GM18517 (cell line): Measurements from ENCODE around the gene U2AF2.

Experiments
- ATAC-seq: cut with Tn5 transposase; IDR thresholded peaks from one replicate; pipeline ENCODE4 v1.9.1; 2021; ENCODE audit warnings: mild to moderate bottlenecking, moderate library complexity; ENCODE audit not compliant: unreplicated experiment

Gene U2AF2

DNA sequence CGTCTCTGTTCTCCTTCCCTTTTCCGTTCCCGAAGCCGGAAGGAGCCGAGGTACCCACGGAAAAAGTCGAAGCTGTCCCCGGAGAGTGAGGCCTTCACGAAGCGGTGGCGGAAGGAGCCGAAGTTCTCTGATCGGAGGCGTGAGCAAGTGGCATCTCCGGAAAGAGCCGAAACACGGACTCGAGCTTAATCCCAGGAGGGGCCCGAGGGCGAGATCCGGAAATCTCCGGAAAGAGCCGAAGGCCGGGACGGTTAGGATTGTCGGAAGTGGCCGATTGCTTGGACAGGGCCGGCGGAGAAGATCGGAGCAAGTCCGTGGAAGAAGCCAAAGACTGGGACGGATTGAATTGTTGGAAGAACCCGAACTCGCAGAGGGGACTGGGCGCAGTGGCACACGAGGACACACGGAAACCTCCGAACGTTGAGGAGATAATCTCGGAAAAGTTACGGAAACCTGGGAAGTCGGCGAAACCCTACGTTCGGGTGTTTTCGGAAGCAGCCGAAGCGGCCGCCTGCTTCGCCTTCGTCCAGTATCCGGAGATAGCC is 440 bp upstream of the U2AF2 start:
- peak; percentile 62 for ATAC-seq

DNA sequence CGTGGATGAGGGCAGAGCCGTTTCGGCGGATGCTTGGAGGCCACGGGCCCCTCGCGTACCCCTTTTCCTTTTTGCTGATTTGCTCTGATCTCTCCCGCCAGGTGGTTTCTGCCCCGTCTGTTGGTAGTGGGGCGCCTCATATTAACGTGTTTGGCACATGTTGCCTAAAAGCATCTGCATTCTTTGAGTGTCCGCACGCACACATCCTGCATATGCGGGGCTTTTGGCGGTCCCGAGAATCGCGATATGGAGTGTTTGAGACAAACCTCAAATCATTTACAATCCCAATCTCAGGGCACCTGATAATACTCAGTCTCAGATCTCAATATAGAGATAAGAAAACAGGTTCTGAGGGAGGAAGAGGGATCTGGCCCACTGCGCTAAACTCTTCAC is 809 bp downstream of the U2AF2 start:
- no peak for ATAC-seq

DNA sequence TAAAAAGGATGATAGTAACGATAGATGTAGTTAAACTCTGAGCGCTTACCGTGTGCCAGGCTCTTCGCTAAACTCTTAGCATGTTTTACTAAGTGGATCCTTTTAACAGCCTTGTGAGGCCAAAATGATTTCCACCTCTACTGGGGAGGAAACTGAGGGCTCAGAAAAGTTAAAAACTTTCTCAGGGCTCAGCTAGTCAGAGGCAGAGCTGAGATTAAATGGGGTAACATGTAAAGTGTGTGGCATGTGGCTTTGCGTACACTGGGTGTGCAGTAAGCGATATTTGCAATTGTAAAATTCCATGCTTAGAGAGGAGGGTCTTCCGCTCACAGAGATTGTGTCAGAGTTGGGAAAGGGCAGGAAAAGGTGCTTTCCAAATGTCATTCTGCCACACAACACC is 1.7 kb downstream of the U2AF2 start:
- no peak for ATAC-seq

DNA sequence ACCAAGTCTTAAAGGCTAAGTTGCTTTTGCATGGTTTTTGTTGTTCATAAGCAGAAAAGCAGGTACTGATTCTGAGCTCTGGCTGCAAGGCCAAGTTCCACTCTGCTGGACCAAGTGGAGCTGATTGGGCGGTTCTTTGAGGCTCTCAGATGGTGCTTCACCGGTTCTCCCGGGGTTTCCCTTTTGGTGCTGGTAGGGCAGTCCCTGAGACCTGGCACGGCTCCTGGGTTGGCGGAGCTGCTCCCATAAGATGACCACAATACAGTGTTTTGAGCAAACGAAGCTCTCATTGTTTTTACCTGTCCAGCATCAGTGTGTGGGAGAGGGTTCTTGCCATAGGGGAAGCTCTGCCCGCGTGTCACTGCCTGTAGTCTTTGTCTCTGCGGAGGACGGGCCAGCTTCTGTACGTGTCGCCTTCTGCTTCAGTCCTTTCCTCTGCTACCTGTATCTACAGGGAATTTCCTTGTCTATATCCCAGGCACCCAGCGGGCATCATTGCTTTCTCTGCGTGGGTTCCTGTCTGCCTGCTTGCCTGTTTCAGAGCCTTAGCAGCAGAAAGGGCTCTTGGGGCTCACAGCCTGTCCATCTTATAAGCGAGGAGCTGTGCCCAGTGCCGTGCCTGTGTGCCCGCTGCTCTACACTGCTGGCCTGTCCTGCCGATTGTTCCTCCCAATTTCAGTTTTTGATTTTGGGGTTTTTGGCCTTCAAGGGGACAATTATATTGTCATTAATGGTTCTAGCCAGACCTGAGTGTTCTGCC is 2.3 kb downstream of the U2AF2 start:
- no peak for ATAC-seq

DNA sequence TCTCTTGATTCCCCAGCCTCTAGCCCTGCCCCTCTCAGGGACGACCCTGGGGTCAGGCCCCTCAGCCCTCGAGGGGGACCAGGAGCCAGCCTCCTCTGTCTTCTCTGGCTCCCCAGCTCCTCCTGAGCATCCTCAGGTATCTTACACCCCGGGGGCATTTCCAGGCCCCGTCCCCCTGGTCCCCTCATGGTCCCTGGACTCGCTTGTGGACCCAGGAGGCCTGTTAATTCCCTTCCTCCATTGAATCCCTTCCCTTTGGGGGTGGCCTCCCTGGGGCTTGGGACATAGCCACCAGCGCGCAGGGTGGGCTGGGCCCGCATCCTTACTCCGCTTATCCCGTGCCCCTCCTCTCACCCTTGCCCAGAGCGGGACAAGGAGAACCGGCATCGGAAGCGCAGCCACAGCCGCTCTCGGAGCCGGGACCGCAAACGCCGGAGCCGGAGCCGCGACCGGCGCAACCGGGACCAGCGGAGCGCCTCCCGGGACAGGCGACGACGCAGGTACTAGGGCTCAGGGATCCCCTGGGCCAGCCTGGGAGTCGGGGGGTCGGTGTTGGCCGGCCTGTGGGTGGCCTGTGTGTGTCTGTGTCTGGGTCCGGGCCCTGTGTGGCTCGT is 4.1 kb downstream of the U2AF2 start:
- no peak for ATAC-seq

DNA sequence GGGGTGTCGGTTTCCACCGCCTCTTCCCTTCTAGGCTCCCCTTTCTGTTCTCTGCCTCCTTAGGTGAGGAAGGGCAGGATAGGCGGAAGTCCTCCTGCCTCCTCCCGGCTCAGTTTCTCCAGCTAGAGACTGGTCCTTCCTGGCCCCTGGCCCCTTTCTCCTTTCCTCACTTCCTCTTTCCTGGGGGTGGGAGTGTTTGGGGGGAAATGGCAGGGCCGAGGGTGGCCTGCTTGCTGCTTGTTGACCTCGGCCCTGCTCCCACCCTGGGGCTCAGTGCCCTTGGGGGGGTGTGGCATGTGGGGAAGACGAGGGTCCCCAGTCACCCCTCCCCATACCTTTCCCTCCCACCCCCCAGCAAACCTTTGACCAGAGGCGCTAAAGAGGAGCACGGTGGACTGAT is 5.0 kb downstream of the U2AF2 start:
- ATAC-seq: no peak

DNA sequence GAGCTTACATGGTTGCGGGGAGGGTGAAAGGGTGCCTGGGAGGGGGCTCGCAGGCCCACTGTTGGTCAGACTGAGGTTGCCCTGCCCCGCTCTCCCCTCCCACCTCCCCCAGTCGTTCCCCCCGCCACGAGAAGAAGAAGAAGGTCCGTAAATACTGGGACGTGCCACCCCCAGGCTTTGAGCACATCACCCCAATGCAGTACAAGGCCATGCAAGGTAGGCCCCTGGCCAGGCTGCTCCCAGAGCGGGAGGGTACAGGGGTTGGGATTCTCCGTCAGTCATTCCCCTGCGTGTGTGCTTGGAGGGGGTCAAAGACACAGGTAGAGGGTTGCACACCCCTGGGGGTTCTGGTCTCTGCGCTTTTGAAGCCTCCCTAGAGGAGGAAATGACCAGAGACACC is 5.6 kb downstream of the U2AF2 start:
- ATAC-seq: no peak

DNA sequence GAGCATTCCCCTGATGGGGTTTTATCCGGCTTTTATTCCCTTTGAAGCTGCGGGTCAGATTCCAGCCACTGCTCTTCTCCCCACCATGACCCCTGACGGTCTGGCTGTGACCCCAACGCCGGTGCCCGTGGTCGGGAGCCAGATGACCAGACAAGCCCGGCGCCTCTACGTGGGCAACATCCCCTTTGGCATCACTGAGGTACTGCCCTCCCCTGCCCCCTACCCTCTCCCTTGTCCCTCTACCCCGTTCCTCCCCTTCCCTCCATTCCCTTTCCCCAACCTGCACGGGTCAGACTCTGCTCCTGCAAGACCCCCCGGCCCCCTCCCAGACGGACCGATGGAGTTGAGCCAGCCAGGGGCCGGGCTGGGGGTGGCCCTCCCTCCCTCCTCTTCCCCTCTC is 6.2 kb downstream of the U2AF2 start:
- ATAC-seq: no peak

DNA sequence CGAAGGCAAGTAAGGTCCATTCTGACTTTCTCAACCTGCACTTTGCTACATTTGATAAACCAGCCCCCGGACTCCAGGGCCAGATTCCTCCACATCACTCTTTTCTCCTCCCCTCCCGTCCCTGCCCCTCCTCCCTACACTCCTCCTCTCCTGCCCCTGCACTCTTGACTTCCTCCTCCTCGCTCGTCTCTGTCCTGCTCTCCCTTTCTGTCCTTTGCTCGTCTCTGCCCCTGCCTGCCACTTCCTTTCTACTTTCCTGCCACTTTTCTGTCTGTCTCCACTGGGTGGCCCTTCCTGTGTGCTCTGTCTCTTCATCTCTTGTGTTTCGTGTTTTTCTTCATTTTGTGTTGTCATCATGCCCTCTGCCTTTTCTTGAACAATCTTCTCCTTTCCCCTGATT is 7.0 kb downstream of the U2AF2 start:
- ATAC-seq: no peak

DNA sequence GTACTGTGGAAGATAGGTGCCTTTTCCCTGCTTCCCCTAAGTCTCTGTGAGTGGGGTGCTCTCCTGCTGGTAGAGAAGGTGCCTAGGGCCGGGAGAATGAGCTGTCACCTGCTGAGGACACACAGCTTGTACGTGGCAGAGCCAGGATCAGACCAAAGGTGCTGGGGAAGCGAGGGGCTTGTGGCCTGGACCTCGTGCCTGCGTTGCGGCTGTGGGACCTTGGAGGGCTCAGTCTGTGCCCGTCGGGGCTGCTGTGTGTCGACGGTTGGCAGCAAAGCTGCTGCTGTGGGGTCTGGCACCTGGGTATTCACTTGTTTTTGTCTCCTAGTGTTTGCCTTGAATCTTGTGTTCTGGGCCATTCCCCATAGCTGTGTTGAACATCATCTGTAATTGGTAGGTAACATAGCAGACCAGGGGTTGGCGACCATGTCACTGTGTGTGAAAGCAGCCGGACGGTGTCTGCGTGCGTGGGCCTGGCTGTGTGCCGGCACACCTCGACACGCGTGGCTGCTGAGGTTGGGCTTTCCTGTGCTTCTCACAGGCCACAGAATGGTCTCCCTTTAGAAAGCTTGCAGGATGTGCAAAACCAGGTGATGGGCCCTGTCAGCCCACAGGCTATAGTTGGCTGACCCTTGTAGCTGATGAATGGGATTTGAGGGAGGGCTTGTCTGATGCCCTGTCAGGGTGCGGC is 9.2 kb downstream of the U2AF2 start:
- no peak for ATAC-seq

DNA sequence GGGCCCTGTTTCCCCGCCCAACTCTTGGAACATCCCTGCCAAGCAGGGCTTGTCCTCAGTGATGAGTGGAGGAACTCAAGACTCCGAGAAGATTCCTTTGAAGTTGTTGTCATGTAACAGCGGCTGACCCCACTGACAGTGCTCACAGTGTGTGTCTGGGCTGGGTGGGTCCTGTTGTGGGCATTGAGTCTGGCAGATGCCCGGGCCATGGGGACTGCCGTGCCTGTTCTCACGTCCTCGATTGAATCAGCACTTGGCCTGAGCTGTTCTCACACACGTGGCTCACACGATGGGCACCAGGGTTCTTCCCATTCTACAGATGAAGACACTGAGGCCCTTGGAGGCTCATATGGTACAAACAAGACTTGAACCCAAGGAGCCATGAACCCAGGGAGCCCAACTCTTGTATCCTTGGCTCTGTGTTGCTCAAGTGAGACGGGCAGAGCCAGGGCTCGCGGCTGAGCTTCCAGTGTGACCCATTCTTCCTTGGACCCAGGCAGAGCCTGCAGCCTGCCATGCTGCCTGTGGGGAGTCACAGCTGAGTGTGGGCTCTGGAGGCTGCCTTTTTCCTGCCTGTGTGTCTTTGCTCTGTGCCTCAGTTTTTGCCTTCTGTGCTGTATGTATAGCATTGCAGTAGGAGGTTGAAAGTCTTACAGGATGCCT is 11.6 kb downstream of the U2AF2 start:
- no peak for ATAC-seq

DNA sequence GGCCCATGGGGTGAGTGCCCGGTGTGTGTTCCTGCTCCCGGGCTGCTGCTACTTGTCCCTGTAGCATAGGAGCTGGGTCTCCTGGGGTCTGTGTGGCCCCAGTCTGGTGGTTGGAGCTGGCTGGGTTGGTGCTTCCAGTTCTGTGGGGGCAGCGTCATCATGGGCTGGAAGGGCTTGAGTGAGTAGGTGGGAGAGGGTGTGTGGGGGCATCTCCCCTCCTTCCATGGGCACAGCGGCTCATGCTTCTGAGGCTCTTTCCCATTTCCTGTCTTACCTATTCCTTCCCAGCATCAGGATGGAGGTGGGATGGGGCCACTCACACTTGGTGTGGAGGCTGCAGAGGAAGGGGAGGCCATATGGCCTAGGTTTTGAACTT is 12.2 kb downstream of the U2AF2 start:
- no peak for ATAC-seq

DNA sequence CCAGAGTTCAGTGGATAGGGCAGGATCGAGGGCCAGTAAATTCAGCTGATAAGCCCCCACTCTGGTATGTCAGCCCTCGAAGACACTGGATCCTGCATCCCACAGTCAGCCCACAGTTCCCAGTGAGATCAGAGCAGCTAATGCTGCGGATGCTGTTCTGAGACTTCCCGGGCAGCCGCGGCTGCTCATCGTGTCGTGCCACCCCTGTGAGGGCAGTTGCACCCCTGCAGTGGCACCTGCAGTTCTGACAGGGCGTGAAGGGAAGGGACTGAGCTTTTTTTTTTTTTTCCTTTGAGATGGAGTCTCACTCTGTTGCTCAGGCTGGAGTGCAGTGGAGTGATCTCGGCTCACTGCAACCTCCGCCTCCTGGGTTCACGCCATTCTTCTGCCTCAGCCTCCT is 12.7 kb downstream of the U2AF2 start:
- ATAC-seq: no peak

DNA sequence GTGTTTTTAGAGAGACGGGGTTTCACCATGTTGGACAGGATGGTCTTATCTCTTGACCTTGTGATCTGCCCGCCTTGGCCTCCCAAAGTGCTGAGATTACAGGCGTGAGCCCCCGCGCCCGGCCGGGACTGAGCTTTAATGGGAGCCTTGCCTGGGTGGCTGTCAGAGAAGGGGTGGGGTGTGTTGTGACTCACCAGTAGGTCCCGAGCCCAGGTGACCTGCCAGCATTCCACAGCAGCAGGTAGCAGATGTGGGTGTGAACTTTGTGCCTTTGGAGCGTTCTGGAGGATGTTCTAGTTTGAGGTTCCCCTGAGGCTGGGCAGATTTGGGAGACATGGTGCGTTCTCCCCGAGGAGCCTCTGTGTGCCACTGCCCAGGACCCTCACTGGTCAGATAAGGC is 13.1 kb downstream of the U2AF2 start:
- no peak for ATAC-seq

DNA sequence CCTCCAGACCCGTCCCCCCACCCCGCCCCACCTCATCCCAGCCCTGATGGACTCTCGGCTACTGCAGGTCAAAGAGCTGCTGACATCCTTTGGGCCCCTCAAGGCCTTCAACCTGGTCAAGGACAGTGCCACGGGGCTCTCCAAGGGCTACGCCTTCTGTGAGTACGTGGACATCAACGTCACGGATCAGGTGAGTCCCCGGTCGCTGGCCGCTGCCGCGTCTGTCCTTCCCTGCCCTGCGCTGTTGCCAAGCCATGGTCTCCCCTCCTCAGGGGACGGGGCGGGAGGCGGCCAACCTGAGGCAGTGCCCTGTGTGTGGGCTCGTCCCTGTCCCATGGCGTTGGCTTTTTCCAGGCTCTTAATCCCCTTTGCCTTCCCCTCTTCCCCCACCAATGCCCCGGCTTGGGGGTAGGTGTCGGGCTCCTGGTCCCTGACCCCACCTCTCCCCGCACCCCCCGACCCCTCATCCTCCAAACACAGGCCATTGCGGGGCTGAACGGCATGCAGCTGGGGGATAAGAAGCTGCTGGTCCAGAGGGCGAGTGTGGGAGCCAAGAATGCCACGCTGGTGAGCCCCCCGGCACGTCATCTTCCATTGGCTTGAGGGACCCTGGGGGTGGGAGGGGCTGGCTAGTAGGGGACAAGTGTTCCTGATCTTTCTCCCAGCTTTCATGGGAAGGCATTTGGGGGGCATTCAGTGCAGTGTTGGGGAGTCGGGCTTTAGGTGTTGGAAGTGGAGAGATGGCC is 13.9 kb downstream of the U2AF2 start:
- no peak for ATAC-seq

DNA sequence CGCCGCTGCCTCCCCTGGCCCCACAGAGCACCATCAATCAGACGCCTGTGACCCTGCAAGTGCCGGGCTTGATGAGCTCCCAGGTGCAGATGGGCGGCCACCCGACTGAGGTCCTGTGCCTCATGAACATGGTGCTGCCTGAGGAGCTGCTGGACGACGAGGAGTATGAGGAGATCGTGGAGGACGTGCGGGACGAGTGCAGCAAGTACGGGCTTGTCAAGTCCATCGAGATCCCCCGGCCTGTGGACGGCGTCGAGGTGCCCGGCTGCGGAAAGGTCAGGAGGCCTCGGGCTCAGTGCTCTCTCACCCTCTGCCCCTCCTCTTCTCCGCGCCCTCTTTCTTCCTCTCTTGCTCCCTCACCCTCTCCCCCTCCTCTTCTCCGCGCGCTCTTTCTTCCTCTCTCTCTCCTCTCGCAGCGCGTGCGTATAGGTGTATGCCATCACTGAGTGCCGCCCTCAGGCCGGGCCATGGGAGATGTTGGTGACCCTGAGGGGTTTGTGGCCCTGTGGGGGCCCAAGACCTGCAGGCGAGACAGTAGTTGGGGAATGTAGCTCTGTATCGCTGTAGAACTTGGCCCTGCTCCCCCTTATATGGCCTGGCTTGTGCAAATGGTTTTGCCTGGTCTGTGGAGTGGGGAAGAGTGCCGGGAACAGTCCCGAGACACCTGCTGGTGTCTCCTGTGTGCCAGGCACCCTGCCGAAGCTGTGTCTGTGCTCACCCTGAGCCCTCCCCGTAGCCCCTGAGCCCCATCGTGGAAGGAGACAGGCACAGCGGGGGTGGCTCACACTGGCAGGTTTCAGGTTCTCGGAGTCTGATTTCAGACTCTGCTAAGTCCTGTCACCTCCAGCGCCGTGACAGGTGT is 14.8 kb downstream of the U2AF2 start:
- ATAC-seq: no peak

DNA sequence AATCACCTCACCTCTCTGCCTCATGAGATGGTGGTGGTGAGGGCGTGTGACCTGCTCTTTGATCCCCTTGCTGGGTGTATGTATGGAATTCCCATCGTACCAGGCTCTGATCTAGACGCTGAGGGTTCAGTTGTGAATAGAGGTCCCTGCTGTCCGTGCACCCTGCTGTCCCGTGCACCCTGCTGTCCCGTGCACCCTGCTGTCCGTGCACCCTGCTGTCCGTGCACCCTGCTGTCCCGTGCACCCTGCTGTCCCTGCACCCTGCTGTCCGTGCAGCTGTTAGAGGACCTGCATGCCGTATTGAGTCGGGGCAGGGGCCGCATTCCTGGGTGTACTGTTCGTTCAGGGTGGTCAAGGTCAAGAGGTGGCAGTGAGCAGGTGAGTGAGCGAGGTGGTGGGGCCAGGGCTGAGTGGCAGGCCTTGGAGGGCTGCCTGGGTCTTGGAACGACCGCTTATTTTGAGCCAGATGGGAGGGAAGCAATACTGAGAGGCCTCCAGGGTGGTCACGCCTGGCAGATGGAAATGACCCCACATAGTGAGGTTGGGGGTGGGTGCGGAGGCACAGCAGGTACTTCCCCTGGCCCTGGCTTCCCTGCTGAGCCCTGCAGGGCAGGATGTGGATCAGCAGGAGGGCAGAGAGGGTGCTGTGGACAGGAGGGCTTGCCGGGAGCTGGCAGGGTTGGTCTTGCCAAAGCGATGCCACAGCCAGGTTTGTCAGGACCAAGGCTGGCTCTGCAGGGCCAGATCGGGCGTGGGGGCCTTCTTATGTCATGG is 15.6 kb downstream of the U2AF2 start:
- ATAC-seq: no peak

DNA sequence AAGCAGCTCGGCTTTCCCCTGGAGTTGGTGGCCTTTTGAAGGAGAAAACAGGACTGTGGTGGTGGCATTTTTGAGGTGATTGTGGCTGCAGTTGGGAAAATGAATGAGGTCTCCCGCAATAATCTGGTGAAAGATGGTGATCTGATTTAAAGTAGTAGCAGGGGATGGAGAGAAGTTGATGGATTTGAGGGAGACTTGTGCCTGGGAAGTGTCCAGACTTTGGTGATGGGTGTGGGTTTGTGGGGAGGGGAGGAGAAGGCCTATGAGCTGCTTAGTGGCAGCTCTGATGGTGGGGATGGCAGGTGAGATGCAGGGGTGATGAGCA is 16.2 kb downstream of the U2AF2 start:
- no peak for ATAC-seq

DNA sequence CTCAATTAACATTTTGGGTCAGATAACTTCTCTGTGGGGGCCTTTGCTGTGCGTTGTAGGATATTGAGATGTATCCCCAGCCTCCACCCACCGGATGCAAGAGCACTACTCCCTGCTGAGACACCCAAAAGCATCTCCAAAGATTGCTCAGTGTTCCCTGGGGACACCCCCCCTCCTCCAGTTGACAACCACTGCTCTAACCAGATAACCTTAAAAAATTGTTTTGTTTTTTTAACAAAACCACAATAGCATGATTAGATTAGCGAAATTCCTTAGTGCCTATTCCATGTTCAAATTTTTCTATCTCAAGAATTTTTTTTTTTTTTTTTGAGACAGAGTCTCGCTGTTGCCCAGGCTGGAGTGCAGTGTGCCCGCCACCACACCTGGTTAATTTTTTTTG is 17.6 kb downstream of the U2AF2 start:
- no peak for ATAC-seq
